HG03439 (cell line): Measurements from ENCODE around the gene FBXL17.

Source experiments
- ATAC-seq: cut with Tn5 transposase; IDR thresholded peaks from one replicate; pipeline ENCODE4 v1.9.1; 2021; ENCODE audit warnings: mild to moderate bottlenecking, moderate library complexity; ENCODE audit not compliant: unreplicated experiment

The FBXL17 gene

DNA sequence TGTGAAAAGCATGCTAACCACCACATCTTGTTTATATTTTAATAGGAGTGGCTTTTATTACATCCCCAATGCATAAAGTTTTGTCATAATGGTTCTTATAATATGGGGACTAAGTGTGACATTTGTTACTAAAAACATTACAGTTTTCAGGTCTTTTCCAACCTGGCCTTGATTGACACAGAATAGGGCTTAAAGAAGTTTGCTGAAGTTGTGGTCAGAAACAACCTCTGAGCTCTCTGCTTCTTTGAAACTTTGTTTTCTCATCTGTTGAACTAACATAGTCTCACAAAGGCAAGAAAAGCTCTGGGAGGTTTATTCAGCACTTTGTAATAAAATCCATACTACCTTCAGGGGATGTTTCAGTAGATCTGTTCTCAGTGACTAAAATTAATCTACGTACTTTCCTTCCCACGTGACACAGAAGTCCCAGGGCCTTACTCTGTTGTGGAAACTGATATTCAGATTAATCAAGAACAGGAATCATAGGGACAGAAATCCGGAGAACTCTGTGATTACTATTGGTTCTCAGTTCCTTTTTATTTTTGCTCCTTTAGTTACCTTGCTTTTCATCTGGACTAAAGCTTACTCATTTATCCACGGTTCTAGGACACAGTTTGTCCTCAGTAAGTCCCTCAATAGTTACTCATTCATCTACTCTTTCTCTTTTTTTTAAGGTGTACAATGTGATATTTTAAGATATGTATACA is 422.2 kb downstream of the FBXL17 start:
- no peak for ATAC-seq

DNA sequence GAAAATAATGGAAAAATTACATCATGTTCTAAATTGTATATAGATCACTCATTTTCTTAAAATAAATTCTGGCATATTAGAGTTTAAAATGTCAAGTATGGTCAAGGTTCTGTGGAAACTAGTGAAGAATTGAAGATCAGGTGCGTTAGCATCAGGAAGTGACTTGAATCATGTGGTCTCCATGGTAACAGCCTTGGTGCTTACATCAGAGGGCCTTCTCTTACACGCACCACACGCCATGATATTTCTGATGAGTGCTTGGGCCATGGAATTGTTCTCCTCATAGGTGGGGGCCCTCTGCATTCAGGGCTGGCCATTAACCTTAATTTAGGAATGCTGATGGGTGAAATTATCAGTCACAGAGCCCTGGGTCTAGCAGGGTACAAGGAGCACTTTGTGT is 423.0 kb downstream of the FBXL17 start:
- ATAC-seq: no peak

DNA sequence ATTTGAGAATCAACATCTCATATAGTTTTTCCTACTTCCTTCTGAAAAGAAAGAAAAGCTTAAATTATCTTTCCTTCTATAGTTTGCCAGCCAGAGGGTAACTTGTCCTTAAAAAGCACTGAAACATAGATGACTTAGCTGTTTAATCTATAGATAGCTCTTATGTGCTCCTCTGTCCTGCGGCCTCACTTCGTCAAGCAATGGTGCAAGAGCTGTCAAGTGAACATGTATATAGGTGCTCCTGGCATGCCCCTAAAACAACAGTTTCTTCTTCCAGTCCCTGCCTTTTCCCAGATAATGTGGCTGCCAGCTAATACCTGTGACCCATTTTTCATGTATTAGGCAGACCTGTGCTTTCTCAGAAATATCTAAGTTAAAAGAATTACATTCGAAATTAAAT is 423.5 kb downstream of the FBXL17 start:
- no peak for ATAC-seq

DNA sequence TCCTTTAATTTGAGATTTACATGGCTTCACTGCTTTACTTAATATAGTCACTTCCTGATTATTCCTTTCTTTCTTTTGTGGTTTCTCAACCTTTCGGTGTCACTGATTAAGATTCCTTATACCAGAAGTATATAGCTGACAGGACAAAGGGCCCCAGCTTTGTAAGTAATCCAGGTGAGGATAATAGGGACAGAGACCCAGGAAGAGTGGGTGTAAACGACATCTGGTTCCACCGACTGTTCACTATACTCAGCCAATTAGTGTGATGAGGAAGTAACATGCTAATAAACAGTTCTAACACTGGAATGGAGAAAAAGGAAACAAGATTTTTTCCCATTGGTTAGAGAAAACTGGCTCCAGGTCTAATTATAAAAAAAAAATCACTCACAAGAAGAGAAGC is 424.8 kb downstream of the FBXL17 start:
- no peak for ATAC-seq

- ATAC-seq: no peak
Measured at GRCh38 chr5:107955321-107955720, 426.6 kb downstream of the FBXL17 start.

DNA sequence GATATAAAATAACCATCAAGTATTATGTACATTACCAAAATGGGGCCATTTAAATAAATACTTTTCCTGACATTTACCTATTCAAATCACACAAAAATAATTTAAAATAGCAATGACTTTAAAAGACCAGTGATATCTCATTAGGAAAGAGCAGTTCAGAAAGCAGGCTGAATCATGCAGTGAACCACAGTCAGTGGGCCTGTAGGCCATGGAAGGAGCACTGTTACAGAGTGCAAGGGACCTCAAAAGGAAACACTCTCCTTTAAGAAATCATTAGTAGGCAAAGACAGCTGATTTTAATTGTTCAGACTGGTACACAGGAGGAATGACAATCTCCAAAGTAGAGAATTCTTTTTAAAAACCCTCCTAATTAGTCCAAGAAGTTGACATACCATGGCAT is 427.6 kb downstream of the FBXL17 start:
- ATAC-seq: no peak

DNA sequence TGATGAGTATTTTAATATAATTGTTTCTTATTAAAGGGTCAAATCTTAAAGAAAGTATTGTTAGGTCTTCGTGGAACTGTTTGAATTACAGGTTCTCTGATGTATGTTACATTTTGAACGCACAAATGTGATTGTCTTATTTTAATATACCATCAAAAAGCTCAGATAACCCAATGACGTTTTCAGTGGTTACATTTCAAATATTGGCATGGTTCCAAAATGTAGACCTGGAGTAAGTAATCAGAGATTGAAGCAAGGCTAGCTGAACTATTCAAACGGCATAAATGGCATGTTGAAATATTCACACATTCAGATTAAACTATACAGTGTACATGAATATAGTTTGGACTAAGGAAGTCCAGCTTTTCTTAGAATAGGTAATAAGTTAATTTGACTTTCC is 429.4 kb downstream of the FBXL17 start:
- no peak for ATAC-seq

DNA sequence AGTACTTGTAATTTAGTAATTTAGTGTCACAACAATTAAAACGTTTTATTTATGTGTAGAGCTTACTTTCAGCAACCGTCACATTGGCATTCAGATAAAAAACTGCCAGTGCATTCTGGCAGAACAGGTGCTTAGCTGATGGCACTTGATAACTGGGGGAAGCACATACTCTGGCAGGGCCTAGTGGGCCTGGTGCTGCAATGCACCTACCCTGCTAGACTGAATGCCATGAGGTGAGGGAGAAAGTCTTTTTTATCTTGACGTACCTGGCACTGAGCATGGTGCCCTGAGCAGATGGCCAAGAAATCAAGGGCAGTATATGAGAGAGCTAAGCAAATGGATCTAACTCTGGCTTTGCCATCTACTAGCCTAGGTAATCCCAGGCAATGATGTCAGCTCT is 430.6 kb downstream of the FBXL17 start:
- no peak for ATAC-seq

DNA sequence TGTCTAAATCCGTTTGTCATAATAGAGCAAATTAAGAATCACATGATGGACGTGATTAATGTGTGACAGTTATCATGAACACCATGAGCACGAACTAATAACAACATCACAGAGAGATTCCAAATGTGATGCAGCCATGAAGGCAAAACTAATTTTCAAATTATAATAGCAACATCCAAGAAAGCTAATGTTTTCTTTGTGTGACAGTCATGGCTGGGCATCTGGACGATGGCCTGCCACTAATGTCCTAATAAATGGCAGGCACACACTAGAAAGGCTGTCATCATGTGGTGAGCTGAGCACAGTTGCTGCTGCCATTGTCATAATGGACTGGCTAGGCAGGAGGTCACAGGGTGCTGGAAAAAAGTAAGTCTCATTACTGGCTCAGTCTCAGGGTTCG is 431.1 kb downstream of the FBXL17 start:
- ATAC-seq: no peak

GRCh38 chr5:107949688-107950341 is 432.1 kb downstream of the FBXL17 start:
- no peak for ATAC-seq

DNA sequence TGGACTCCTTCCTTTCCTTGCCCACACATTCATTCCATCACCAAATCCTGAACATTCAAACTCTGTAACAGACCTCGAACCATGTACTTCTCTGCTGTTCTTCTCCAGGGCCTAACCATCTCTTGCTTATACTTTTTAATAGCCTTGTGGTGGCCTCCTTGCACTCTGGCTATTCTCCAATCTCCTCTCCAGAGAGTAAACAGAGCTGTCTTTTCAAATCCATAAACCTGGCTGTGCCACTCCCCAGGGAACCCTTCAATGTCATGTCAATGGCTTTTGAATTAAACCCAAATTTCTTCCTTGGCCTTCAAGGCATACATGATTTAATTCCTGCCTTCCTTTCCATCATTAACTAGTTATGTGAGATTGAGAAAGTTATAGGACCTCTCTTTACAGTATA is 433.5 kb downstream of the FBXL17 start:
- no peak for ATAC-seq

GRCh38 chr5:107945061-107945460 is 436.8 kb downstream of the FBXL17 start:
- no peak for ATAC-seq

DNA sequence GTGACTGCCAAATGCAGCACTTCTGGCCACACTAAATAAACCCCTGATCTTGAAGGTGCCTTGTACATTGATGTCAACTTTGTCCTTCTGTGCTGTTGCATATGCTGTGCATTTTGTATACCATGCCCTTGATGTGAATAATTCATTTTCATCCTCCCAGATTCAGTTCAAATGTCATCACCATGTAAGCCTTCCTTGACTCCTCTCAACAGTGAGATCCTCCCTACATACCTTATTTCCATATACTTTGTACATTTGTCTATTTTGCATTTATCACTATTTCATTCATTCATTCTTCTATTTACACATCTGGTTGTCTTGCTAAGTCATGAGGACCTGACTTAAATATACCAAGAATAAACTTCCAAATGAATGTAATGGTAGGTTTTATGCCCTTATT is 438.0 kb downstream of the FBXL17 start:
- ATAC-seq: no peak

GRCh38 chr5:107941036-107941435 is 440.9 kb downstream of the FBXL17 start:
- ATAC-seq: no peak

- ATAC-seq: no peak
Measured at GRCh38 chr5:107937651-107938355, 444.1 kb downstream of the FBXL17 start.

GRCh38 chr5:107937204-107937603 is 444.7 kb downstream of the FBXL17 start:
- ATAC-seq: no peak

GRCh38 chr5:107936515-107936914 is 445.4 kb downstream of the FBXL17 start:
- no peak for ATAC-seq

GRCh38 chr5:107935645-107936044 is 446.3 kb downstream of the FBXL17 start:
- no peak for ATAC-seq

GRCh38 chr5:107933326-107933725 is 448.6 kb downstream of the FBXL17 start:
- no peak for ATAC-seq

- no peak for ATAC-seq
Measured at GRCh38 chr5:107930891-107931290, 451.0 kb downstream of the FBXL17 start.

DNA sequence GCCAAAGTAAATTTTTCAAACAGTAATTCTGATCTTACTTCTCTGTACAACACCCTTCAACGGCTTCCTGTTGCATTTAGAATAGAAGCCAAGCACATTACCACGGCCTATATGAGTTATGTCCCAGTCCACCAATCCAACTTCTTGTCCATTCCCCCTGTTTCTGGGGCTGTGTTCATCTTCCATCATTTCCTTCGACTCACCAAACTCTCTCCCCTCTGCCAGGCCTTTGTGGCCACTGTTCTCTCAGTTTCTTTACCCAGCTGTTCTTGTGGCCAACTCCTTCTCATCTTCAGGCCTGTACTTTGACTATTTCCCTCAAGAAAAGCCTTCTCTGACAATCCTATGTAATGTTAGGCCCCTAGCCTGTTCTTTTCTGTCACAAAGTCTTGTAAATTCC is 451.8 kb downstream of the FBXL17 start:
- no peak for ATAC-seq

DNA sequence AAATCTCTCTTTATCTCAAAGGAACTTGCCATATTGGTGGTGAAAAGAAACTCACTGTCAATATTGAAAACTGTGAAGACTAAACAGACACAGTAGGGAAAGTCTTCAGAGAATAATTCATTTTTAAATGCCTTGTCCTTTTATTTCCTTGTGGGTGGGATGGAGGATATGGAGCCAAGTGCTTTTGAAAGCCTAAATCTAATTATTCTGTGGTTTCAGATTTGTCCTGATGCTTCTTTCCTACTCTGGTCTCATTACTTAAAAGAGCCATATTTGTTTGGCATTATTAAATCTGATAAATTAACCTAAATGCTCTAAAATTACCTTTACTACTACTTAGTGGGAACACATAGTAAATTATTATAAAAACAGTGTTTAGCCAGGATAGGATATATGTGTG is 452.8 kb downstream of the FBXL17 start:
- ATAC-seq: no peak
